ENCODE measurements around the gene CUBN. TPM values are rescaled to one million over a fixed set of nuclear protein-coding genes. Genes with fewer than 3 reads are reported as not detected.

CUBN gene
- total RNA-seq, 3 donors from 2014 or later = 0.14 to 0.26 (median 0.25) TPM

DNA sequence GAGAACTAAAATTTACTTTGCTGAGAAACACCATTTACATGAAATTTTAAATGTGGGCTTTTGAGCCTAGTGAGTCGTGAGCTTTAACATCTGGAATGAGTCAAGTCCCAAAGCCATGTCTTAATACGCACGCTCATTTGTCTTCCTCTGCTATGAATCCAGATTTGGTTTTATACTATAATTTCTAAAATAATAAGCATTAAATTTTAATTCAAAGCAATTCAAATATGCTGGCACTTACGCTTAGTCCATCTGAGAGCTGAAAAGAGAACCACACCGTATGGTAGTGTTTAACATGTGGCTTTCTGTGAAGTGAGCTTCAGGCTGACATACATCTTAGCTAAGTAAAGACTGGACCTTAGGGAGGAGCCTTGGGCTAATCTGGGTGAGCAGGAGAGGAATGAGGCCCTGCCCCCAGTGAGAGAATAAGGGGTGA is 52.2 kb downstream of the CUBN start:
- Mint-ChIP-seq H3K36me3 (ENCODE audit: insufficient read depth) (peaks cover 11% of the 10 kb centered on the region), H3K27me3 (ENCODE audit: low read depth) (no peaks in the 10 kb centered on the region), H3K4me3 (no peak overlapping the region), H3K9me3 (no peaks in the 10 kb centered on the region), H3K4me1 (ENCODE audit: low read depth) (peaks cover 15% of the 10 kb centered on the region)
- ATAC-seq (no peak), DNase-seq (no peak)

DNA sequence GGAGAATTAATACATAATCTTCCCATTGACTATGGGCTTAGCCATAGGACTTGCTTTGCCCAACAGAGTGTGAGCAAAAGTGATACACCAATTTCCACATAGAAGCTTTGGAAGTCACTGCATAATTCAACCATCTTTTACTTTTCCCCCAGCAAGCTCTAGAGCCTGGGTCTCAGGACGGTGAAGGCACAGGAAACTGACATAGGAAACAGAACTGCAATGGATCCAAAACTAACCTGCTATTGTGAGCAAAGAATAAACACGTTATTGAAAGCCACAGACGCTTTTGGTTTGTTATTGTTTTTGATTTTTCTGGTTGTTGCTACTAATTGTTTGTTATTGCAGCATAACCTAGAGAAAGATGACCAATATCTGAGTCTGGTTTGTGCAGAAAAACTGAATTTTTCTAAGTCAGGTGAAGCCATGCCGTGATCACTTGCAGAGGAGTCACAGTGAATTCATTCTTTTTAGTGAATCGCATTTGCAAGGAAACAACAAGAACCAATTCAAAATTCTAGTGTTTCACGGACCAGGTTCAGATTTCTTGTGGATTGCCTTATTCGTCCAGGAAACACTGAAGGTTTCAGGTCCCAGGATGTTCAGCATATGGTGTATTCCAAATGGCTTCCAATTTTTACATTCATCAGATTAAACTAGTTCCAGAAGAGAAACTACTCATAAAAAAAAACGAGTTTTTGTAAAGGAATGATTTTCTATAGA is 52.8 kb downstream of the CUBN start:
- Mint-ChIP-seq H3K4me1 (ENCODE audit: low read depth) (peaks cover 15% of the 10 kb centered on the region), H3K9me3 (no peaks in the 10 kb centered on the region), H3K4me3 (no peak overlapping the region), H3K36me3 (ENCODE audit: insufficient read depth) (peaks cover 6% of the 10 kb centered on the region), H3K27me3 (ENCODE audit: low read depth) (no peaks in the 10 kb centered on the region)
- DNase-seq (no peak), ATAC-seq (no peak)

DNA sequence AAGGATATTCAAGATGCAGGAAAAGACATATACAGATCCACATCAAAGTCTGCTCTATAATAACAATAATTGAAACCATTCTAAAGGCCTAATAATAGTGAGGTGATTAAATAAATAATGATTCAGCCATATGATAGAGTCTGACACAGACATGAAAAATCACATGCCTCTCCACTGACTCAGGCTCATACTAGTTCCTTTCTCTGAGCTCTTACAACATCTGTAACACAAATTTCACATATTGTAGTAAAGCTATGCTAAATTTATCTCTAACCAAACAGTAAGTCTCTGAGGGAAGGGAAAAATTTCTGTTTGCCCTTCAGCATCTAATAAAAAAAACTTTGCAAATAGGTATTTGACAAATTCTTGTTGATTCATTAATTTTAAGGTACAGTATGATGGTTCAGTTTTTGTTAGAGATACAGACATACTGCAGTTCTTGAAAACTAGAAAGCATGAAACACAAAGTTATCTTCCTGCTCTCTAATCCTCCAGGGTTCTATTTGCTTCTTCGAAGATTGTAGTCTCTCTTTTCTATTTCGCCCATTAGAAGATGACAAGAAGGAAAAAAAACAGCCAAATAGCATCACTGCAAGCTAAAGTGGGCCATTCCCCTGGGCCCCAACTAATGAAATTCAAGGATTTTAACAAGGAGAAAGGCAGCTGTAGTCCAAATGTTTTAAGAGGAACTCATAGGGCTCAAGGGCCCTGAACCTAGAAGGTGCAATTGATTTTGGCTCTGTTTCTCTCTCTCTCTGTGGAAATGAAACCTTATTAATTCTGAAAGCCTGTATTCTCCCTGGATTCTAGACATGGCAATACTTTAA is 53.9 kb downstream of the CUBN start:
- Mint-ChIP-seq H3K27me3 (ENCODE audit: low read depth) (no peaks in the 10 kb centered on the region), H3K9me3 (no peaks in the 10 kb centered on the region), H3K4me1 (ENCODE audit: low read depth) (peaks cover 15% of the 10 kb centered on the region), H3K36me3 (ENCODE audit: insufficient read depth) (peaks cover 9% of the 10 kb centered on the region), H3K4me3 (no peak overlapping the region)
- DNase-seq (no peak), ATAC-seq (no peak)

DNA sequence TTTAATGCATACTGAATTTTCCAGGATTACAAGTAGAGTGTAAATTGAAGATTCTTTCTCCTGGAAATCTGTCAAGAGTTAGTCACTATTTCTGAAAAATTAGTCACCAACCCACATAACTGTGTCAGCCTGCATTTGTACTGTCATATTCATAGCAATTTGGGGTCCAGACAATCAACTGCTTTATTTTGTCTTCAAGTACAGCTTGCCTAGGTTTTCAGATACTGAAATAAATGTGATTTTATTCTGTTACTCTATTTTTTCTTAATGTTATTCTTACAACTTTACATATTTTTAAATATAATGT is 55.1 kb downstream of the CUBN start:
- Mint-ChIP-seq H3K4me3 (no peak overlapping the region), H3K36me3 (ENCODE audit: insufficient read depth) (peaks cover 16% of the 10 kb centered on the region), H3K9me3 (no peaks in the 10 kb centered on the region), H3K4me1 (ENCODE audit: low read depth) (peaks cover 15% of the 10 kb centered on the region), H3K27me3 (ENCODE audit: low read depth) (no peaks in the 10 kb centered on the region)
- ATAC-seq (peak; percentile 51 to 88), DNase-seq (no peak)

DNA sequence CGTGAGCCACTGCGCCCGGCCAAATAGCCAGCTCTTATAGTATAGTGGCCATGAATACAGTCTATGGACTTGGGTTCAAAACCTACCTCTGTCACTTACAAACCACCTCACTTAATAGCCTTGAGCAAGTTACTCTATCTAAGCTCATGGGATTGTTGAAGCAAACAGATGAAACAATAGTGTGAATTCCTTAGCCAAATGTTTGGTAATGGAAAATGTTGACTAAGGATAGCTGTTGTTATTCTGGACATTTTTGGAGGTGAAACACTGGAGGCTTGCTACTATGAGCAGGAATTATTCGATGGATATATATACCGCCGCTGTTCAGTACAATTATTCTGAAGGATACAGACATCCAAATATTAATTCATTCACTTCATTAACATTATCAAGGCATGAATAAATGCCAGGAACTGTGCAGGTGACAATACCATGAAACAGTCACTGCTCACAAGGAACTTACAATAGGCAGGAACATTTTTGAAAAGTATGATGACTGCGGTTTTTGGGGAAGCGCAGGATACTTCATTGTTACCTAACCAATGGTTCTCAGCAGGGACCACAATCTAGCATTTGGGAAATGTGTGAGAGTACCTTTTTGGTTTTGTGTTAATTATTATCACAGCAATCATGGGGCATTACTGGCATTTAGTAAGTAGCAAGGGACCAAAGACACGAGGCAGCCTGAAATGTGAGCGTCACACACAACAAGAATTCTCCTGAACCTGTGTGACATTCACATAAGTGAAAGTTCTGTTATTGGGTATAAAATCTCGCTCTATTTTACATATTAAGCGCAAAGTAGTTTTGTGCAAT is 55.7 kb downstream of the CUBN start:
- no peaks in the 10 kb centered on the region for H3K9me3 Mint-ChIP-seq
- H3K27me3 Mint-ChIP-seq (ENCODE audit: low read depth) = no peaks in the 10 kb centered on the region
- ATAC-seq (peak; percentile 23 to 25), DNase-seq (no peak)
- no peak overlapping the region for H3K4me3 Mint-ChIP-seq
- peaks cover 19% of the 10 kb centered on the region for H3K36me3 Mint-ChIP-seq (ENCODE audit: insufficient read depth)
- H3K4me1 Mint-ChIP-seq (ENCODE audit: low read depth) = peaks cover 14% of the 10 kb centered on the region

DNA sequence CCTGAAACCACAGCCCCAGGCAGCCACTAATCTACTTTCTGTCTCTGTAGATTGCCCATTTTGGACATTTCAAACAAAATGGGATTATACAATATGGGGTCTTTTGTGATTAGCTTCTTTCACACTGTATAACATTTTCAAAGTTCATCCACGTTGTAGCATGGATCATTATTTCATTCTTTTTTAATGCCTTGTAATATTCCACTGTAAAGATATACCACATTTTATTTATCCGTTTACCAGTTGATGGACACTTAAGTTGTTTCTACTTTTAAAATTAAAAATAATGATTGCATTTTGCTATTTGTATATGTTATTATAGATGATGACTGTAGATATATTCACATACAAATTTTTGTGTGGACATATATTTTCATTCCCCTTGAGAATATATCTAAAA is 60.7 kb downstream of the CUBN start:
- ATAC-seq = no peak
- no peak for DNase-seq
- peaks cover 32% of the 10 kb centered on the region for H3K36me3 Mint-ChIP-seq (ENCODE audit: insufficient read depth)
- H3K9me3 Mint-ChIP-seq = no peaks in the 10 kb centered on the region
- no peaks in the 10 kb centered on the region for H3K27me3 Mint-ChIP-seq (ENCODE audit: low read depth)
- H3K4me3 Mint-ChIP-seq = no peak overlapping the region
- peaks cover 15% of the 10 kb centered on the region for H3K4me1 Mint-ChIP-seq (ENCODE audit: low read depth)

DNA sequence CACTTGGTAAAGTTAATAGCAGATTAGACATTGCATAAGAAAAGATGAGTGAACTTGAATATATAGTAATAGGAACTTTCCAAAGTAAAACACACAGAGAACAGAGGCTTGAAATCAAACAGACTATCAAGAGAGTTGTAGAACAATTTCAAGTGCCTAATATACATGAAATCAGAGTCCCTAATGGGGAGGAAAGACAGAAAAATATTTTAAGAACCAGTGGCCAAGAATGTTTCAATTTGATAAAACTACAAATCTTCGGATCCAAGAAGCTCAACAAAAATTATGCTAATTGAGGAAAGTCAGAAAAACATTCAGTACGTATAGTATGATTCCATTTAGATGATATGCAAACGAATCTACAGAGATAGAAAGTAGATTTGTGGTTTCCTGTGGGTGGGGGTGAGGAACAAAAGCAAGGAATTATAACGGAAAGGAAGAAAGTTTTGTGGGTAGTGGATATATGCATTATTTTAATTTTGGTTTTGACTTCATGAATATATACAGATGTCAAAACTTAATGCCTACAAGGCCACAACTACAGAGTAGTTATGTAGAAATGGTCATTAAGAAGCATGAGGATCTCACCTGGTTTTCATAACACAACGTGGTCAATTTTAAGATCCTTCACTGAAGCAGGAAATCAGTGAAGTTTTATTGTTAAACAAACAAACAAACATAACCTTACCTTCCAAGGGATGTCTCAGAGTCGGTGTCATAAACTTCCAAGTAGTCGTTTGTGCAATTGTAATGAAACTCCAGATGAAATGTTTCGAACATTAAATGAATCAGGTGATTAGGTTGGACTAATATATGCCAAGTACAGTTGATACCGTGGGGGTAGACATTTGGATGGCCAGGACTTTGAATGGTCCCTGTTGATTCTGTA is 62.0 kb downstream of the CUBN start:
- Mint-ChIP-seq H3K4me1 (ENCODE audit: low read depth) (peaks cover 18% of the 10 kb centered on the region), H3K9me3 (no peaks in the 10 kb centered on the region), H3K36me3 (ENCODE audit: insufficient read depth) (peaks cover 35% of the 10 kb centered on the region), H3K4me3 (no peak overlapping the region), H3K27me3 (ENCODE audit: low read depth) (no peaks in the 10 kb centered on the region)
- peak; percentile 40 to 66 for ATAC-seq
- DNase-seq = no peak

DNA sequence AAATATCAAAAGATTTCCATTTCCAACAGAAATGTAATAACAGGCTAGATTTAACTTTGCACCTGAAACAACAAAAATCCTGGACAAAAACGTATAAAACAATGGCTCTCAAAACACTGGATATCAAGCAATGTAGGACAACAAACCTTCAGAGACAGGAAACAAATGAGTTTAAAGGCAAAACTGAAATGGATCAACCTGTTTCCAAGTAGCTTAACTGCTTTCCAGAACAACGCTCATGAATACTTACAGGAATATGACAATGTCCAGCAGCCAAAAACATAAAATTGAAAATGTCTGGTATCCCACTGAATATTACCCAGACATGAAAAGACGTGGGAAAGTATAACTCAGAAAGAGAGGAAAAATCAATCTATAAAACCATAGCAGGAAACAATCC is 62.8 kb downstream of the CUBN start:
- peaks cover 24% of the 10 kb centered on the region for H3K4me1 Mint-ChIP-seq (ENCODE audit: low read depth)
- no peak overlapping the region for H3K4me3 Mint-ChIP-seq
- no peaks in the 10 kb centered on the region for H3K9me3 Mint-ChIP-seq
- no peaks in the 10 kb centered on the region for H3K27me3 Mint-ChIP-seq (ENCODE audit: low read depth)
- DNase-seq (no peak), ATAC-seq (no peak)
- H3K36me3 Mint-ChIP-seq (ENCODE audit: insufficient read depth) = peaks cover 35% of the 10 kb centered on the region

DNA sequence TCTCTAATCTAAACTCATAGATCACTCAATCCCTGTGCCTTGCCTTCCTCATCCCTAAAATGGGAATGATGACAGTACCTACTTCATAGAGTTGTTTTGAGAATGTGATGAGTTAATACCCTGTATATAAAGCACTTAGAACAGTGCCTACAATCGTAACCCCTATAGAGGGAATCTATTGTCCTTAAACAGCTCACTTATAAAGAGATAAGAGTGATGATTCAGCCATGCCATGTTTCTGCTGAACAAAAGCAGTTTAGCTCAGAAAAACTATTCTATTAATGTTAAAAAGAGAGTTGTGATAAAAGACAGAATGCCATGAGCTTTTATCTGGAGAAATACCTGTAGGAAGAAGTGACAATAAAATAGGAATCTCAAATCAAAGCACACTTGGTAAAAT is 63.6 kb downstream of the CUBN start:
- no peak for DNase-seq
- ATAC-seq = no peak
- no peak overlapping the region for H3K4me3 Mint-ChIP-seq
- H3K4me1 Mint-ChIP-seq (ENCODE audit: low read depth) = peaks cover 31% of the 10 kb centered on the region
- H3K27me3 Mint-ChIP-seq (ENCODE audit: low read depth) = no peaks in the 10 kb centered on the region
- H3K9me3 Mint-ChIP-seq = no peaks in the 10 kb centered on the region
- peaks cover 34% of the 10 kb centered on the region for H3K36me3 Mint-ChIP-seq (ENCODE audit: insufficient read depth)

DNA sequence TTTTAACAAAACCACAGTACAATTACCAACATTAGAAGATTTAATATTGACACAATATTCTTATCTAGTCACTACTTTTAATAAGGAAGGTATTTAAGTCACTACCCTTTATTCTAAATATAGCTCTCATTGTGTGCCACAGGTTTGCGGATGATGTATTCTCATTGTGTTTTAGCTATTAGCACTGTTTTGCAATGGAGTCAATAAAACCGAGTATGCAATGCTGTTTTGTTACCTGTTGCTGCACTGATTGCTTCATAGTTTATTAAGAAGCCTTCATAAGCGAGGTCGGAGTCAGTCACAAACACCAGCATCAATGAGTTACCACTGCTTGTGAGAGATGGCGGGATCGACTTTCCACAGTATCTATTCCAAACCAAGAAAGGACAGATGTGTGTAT is 64.3 kb downstream of the CUBN start:
- no peaks in the 10 kb centered on the region for H3K27me3 Mint-ChIP-seq (ENCODE audit: low read depth)
- ATAC-seq (no peak), DNase-seq (no peak)
- H3K4me3 Mint-ChIP-seq = no peak overlapping the region
- H3K9me3 Mint-ChIP-seq = no peaks in the 10 kb centered on the region
- peaks cover 27% of the 10 kb centered on the region for H3K36me3 Mint-ChIP-seq (ENCODE audit: insufficient read depth)
- H3K4me1 Mint-ChIP-seq (ENCODE audit: low read depth) = peaks cover 31% of the 10 kb centered on the region

DNA sequence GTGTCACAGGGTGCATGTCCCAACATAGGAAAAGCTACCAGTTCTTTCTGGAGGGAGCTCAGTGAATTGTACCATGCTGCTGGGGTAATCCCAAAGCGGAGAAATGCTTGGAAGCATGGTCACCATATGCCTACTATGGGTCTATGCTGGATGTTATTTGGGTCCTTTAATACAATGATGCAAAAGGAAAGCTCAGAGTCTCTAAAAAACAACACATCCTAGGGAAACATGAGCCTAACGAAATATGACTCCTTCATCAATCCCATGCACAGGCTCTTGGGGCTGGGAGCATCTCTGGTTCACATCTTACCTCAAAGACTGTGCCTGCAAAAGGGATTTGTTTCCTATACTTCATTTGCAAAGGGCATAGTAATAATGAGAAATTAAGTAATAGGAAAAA is 65.2 kb downstream of the CUBN start:
- ATAC-seq = no peak
- Mint-ChIP-seq H3K4me1 (ENCODE audit: low read depth) (peaks cover 34% of the 10 kb centered on the region), H3K27me3 (ENCODE audit: low read depth) (no peaks in the 10 kb centered on the region), H3K9me3 (no peaks in the 10 kb centered on the region), H3K4me3 (no peak overlapping the region), H3K36me3 (ENCODE audit: insufficient read depth) (peaks cover 26% of the 10 kb centered on the region)
- no peak for DNase-seq

DNA sequence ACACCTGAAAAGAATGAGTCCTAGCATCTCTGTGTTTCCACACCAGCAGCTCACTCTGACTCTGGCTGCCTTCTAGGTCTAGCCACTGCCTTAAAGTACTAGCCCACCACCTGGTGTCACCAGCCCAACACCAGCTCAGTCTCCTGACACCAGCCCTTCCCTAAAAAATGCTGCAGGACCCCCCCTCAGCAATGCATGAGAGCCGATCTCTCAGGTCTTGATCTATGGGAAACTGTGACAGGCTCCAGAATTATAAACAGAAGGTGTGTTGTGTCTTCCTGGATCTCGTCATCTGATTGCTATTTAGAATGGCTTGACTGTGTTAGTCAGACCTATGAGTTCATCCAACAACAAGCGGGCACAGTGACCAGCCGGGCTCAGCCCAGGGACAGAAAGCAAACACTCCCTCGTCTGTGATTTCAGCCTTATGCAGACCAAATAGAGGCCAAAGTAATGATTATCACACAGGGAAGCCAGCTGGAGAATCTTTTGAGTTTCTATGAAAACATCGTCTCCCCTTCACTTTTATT is 66.6 kb downstream of the CUBN start:
- H3K4me3 Mint-ChIP-seq = no peak overlapping the region
- peaks cover 35% of the 10 kb centered on the region for H3K4me1 Mint-ChIP-seq (ENCODE audit: low read depth)
- H3K36me3 Mint-ChIP-seq (ENCODE audit: insufficient read depth) = peaks cover 19% of the 10 kb centered on the region
- no peaks in the 10 kb centered on the region for H3K27me3 Mint-ChIP-seq (ENCODE audit: low read depth)
- DNase-seq = no peak
- no peaks in the 10 kb centered on the region for H3K9me3 Mint-ChIP-seq
- ATAC-seq = no peak

DNA sequence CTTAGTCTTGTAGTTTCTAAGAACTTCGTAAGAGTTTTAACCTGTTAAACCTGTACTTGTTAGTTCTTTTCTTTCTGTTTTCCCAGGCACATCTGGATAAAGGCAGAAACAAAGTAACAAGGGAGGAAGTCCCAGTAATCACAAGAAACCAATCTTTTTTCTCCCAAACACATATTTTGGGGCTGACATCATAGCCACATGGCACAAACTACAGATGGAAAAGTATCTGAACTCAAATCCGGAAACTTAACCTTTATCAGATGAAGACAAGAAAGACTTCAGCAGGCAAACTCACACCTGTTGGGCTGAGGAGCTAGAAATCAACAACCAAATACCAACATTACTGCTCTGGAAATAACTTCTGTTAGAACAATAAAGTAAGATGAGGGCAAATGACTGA is 67.1 kb downstream of the CUBN start:
- ATAC-seq (no peak), DNase-seq (no peak)
- no peaks in the 10 kb centered on the region for H3K9me3 Mint-ChIP-seq
- no peaks in the 10 kb centered on the region for H3K27me3 Mint-ChIP-seq (ENCODE audit: low read depth)
- H3K36me3 Mint-ChIP-seq (ENCODE audit: insufficient read depth) = peaks cover 19% of the 10 kb centered on the region
- H3K4me3 Mint-ChIP-seq = no peak overlapping the region
- H3K4me1 Mint-ChIP-seq (ENCODE audit: low read depth) = peaks cover 30% of the 10 kb centered on the region
